HCT116 (cell line): ENCODE data around the gene FKBP5. TPM values are rescaled to one million over a fixed set of nuclear protein-coding genes. Genes with fewer than 3 reads are reported as not detected.

Experiments
- ATAC-seq: fragments of 200-7000 bp; cut with Tn5 transposase; 2 replicates; pipeline ENCODE4 v1.9.1; 2020; ENCODE audit warnings: mild to moderate bottlenecking, moderate library complexity
- BruUV-seq: library from RNA; stranded (reverse); fragments of 400-500 nt; replicated peaks from 2 replicates; lab custom pipeline; 2021; lab: Mats Ljungman, UMichigan
- CTCF ChIA-PET: fragments of 300-600 bp; sonication (Branson Sonifier 250); formaldehyde crosslinking; loops from one replicate; lab custom pipeline; 2021; ENCODE audit warnings: antibody characterized with exemption; lab: Charles Lee
- POLR2A ChIA-PET: fragments of 300-600, 350-600 bp; sonication (Branson Sonifier 250); formaldehyde crosslinking; loops from one replicate; lab custom pipeline; 2021; ENCODE audit warnings: antibody characterized with exemption; lab: Charles Lee
- RAD21 ChIA-PET, 2 experiments: fragments of 300-600 bp; sonication (Branson Sonifier 250); formaldehyde crosslinking; loops; one replicate each; lab custom pipeline; 2023; ENCODE audit warnings: low total read pairs in 2 of 2; ENCODE audit not compliant: uncharacterized antibody in 2 of 2, unreplicated experiment in 2 of 2, low non-redundant PET in 1 of 2; lab: Charles Lee
- DNase-seq: peaks from one replicate; pipeline ENCODE4 v3.0.0-alpha.2; 2010; ENCODE audit warnings: low read depth, low spot score
- H2AFZ ChIP-seq: fragments of 200-600 bp; shearing (Covaris generic), sonication (generic); 2 replicates; pipeline ENCODE4 v1.6.1; 2017; ENCODE audit warnings: low read depth, mixed run types, mixed read lengths, antibody characterized with exemption, low read length; ENCODE audit not compliant: poor library complexity, severe bottlenecking
- H3K27ac ChIP-seq: 2 replicates; pipeline ENCODE4 v1.5.1; 2012; ENCODE audit warnings: low read depth, low read length
- H3K27me3 ChIP-seq: fragments of 200-600 bp; sonication (generic); 2 replicates; pipeline ENCODE4 v1.6.1; 2016; ENCODE audit warnings: mixed run types, low read length, mixed read lengths; ENCODE audit not compliant: insufficient read depth
- H3K36me3 ChIP-seq, 2 experiments: fragments of 200-500 bp in 1 of 2; fragments of 200-600 bp in 1 of 2; sonication (Bioruptor generic) in 1 of 2; sonication (generic) in 1 of 2; 2 replicates each; pipeline versions ENCODE4 v1.5.1 to v1.6.1; 2014 to 2016; ENCODE audit warnings: low read length in 2 of 2, inconsistent platforms in 1 of 2, mixed read lengths in 1 of 2, mixed run types in 1 of 2; ENCODE audit not compliant: insufficient read depth in 2 of 2, control insufficient read depth in 1 of 2
- H3K4me1 ChIP-seq, 2 experiments: fragments of 200-600 bp in 1 of 2; sonication (generic) in 1 of 2; 2 replicates each; pipeline versions ENCODE4 v1.5.1 to v1.6.1; 2012 to 2017; ENCODE audit warnings: low read length in 2 of 2, inconsistent platforms in 1 of 2, mild to moderate bottlenecking in 1 of 2, mixed read lengths in 1 of 2, mixed run types in 1 of 2, moderate library complexity in 1 of 2; ENCODE audit not compliant: insufficient read depth in 2 of 2, control insufficient read depth in 1 of 2
- H3K4me2 ChIP-seq: fragments of 200-600 bp; sonication (generic); 2 replicates; pipeline ENCODE4 v1.6.1; 2017; ENCODE audit warnings: mixed run types, low read length, mixed read lengths
- H3K4me3 ChIP-seq, 2 experiments: fragments of 200-600 bp in 1 of 2; sonication (generic) in 1 of 2; replicated peaks in 1 of 2; 2 replicates each; pipeline ENCODE4 v1.5.1; 2011 to 2016; ENCODE audit warnings: low read length in 2 of 2, control low read depth in 1 of 2, low read depth in 1 of 2, mild to moderate bottlenecking in 1 of 2, mixed read lengths in 1 of 2, mixed run types in 1 of 2
- H3K79me2 ChIP-seq: fragments of 200-600 bp; sonication (generic); 2 replicates; pipeline ENCODE4 v1.6.1; 2017; ENCODE audit warnings: mild to moderate bottlenecking, mixed run types, low read length, moderate library complexity, mixed read lengths; ENCODE audit not compliant: insufficient read depth
- H3K9ac ChIP-seq: fragments of 200-600 bp; sonication (generic); 2 replicates; pipeline ENCODE4 v1.6.1; 2016; ENCODE audit warnings: low read length, mixed read lengths
- H3K9me2 ChIP-seq: fragments of 200-600 bp; sonication (generic), shearing (Covaris generic); 2 replicates; pipeline ENCODE4 v1.6.1; 2017; ENCODE audit warnings: mixed run types, mild to moderate bottlenecking, moderate library complexity; ENCODE audit not compliant: insufficient read depth
- H3K9me3 ChIP-seq, 2 experiments: fragments of 200-500 bp in 1 of 2; fragments of 200-600 bp in 1 of 2; sonication (Bioruptor generic) in 1 of 2; sonication (generic) in 1 of 2; 2 replicates each; pipeline ENCODE4 v1.6.1; 2014 to 2017; ENCODE audit warnings: low read length in 2 of 2, mixed read lengths in 2 of 2, inconsistent platforms in 1 of 2, low read depth in 1 of 2, mild to moderate bottlenecking in 1 of 2, mixed run types in 1 of 2, moderate library complexity in 1 of 2; ENCODE audit not compliant: control insufficient read depth in 1 of 2, insufficient read depth in 1 of 2
- H4K20me1 ChIP-seq: fragments of 200-600 bp; sonication (generic), shearing (Covaris generic); 2 replicates; pipeline ENCODE4 v1.6.1; 2017; ENCODE audit warnings: mixed run types, mild to moderate bottlenecking, moderate library complexity; ENCODE audit not compliant: insufficient read depth
- EGR1 ChIP-seq: IDR thresholded peaks from 2 replicates; pipeline ENCODE4 v1.6.1; 2012; ENCODE audit warnings: low read depth
- EZH2 ChIP-seq: fragments of 200-600 bp; sonication (generic); IDR thresholded peaks from 2 replicates; pipeline ENCODE4 v1.6.1; 2017; ENCODE audit warnings: antibody characterized with exemption, mixed run types
- EZH2phosphoT487 ChIP-seq: fragments of 200-600 bp; IDR thresholded peaks from 2 replicates; pipeline ENCODE4 v1.6.1; 2018; ENCODE audit warnings: antibody characterized with exemption, borderline replicate concordance
- JUND ChIP-seq: IDR thresholded peaks from 2 replicates; pipeline ENCODE4 v1.6.1; 2012
- RAD21 ChIP-seq: IDR thresholded peaks from 2 replicates; pipeline ENCODE4 v1.6.1; 2012; ENCODE audit warnings: low read depth, mild to moderate bottlenecking
- SIN3A ChIP-seq: IDR thresholded peaks from 2 replicates; pipeline ENCODE4 v1.6.1; 2012; ENCODE audit warnings: low read depth
- SRF ChIP-seq: IDR thresholded peaks from 2 replicates; pipeline ENCODE4 v1.6.1; 2012; ENCODE audit warnings: low read depth
- TCF7L2 ChIP-seq: IDR thresholded peaks from 2 replicates; pipeline ENCODE4 v1.7.0; 2011; ENCODE audit warnings: borderline replicate concordance, inconsistent platforms; ENCODE audit not compliant: insufficient read depth, insufficient read length; ENCODE audit errors: extremely low read depth
- YY1 ChIP-seq: IDR thresholded peaks from 2 replicates; pipeline ENCODE4 v1.6.1; 2011; ENCODE audit warnings: low read length, low read depth, moderate library complexity, mild to moderate bottlenecking; ENCODE audit not compliant: insufficient replicate concordance; ENCODE audit errors: extremely low read depth
- ZNF274 ChIP-seq: fragments of 200-500 bp; sonication (Bioruptor generic); IDR thresholded peaks from 2 replicates; pipeline ENCODE4 v1.6.1; 2014; ENCODE audit warnings: mild to moderate bottlenecking, low read depth, low read length, inconsistent platforms
- intact Hi-C: fragments of 100-400 bp; cut with micrococcal nuclease; formaldehyde crosslinking; loops from 2 replicates; pipeline ENCODE4 v1.10.0; 2022
- total RNA-seq: library from RNA; stranded (reverse); gene quantifications from one replicate; pipeline ENCODE4 v1.2.1, GENCODE V29; 2021; ENCODE audit not compliant: unreplicated experiment
- TF ChIP-seq, protein P1 (sequence below): IDR thresholded peaks from 2 replicates; pipeline ENCODE4 v1.6.1; 2011; ENCODE audit warnings: mild to moderate bottlenecking, low read length, moderate library complexity; ENCODE audit not compliant: insufficient replicate concordance; ENCODE audit errors: extremely low read depth
- TF ChIP-seq, protein P2 (sequence below): IDR thresholded peaks from 2 replicates; pipeline ENCODE4 v1.6.1; 2012

Gene FKBP5
- total RNA-seq, 1 experiment from 2014 or later = 50.3 TPM

DNA sequence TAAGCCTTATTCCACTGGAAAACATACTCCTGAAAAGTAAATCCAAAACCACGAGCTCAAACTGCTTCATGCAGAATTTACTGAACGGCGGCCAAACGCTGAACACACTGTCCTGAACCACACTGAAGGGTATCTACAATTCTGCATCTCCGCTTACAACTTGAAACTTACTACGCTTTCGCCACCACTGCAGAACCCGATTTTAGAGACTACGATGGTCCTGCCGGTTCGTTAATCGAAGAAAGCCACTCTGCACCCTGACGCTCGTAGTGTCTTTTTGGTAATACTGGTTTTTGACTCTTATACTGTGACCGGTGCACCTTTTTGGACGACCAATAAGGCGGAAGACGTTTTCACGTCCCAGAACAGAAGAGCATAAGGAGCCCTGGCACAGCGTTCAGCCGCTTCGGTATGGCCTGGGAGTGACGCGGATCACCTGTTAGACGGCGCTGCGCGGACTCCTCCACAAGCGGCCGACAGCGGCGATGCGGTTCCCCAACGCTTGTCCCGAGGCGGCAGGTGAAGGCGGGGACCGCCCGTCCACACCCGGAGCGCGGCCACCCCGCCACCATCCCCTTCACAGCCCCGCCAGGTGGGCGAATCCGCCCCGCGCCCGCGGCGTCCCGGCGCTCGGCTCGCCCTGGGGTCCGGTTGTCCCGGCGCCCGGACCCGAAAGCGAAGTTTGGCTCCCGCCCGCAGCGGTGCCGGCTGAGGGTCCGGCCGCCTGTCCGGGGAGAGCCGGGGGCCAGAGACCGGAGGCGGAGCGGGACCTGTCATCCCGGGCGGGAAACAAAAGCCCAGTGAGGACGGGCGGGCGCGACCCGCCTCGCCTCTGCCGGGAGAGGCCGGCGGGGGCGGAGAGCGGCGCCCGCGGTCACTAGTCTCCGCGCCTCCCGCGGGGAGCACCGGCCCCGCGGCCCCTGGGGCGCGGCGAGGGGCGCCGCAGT is 784 bp downstream of the FKBP5 start:
- Histone ChIP-seq H2AFZ (no peak overlapping the region), H3K9me2 (no peaks in the 10 kb centered on the region), H3K27ac (peak overlapping the region; percentile 90), H4K20me1 (0 out of 2 replicates have a peak, but pooled peaks cover 10% of the 10 kb centered on the region), H3K9me3 (no peaks in the 10 kb centered on the region), H3K4me1 (peaks cover 12 to 14% of the 10 kb centered on the region in 2 experiments; a peak in 3 of 4 replicates), H3K36me3 (no peaks in the 10 kb centered on the region)
- ATAC-seq (peak; percentile 52), DNase-seq (peak; percentile 18)
- BruUV-seq = no TSS peak
- POLR2A ChIA-PET = no interaction called here
- CTCF ChIA-PET = no interaction called here
- intact Hi-C loops = loop anchor here (2.0 kb wide), 1 partner anchor 45 kb away; no protein-coding TSS in a partner anchor
- TF ChIP-seq EGR1 (peak; percentile 39; the same call in 1 of the 2 replicates), TCF7L2 (no peak)
- TF ChIP-seq, all 23 proteins: peak for 1
- H3K79me2 ChIP-seq = peaks cover 54% of the 10 kb centered on the region
- peak overlapping the region; percentile 88 for H3K4me2 ChIP-seq
- no peaks in the 10 kb centered on the region for H3K27me3 ChIP-seq
- RAD21 ChIA-PET = no interaction called here
- peak overlapping the region; percentile 82 for H3K9ac ChIP-seq
- H3K4me3 ChIP-seq = peak overlapping the region; percentile 76 to 87

DNA sequence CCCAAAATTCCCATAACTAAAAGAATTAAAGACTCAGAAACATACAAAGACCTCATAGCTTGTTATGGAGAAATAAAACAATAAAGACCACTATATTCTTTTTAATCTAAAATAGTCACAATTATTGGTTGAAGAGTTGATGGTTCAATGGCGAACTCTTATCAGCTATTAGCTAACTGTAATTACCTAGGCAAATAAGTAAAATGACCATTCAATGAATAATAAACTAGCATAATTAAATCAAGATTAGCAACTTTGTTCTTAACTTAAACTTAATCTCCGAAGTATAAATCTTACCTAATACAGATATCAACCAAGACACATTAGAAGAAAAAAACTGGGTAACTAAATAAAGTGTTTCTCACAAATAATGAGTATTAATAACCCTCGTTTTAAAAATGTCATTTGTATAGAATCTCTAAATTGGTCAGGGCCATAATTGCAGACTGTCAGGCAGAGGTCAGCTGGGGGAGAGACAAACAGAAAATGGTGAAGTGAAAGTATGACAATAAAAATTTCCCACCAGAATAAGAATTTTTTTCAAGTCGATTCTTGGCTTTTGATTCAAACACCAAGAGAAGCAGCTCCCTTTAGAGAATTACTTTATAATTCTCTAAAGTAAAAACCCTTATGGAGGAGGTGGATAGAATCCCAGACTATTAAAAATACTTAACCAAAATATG is 1.7 kb downstream of the FKBP5 start:
- Histone ChIP-seq H2AFZ (no peak overlapping the region), H3K9me3 (no peaks in the 10 kb centered on the region), H3K9ac (peak overlapping the region; percentile 82), H3K27ac (peak overlapping the region; percentile 90; the same call in 1 of the 2 replicates), H3K79me2 (peaks cover 61% of the 10 kb centered on the region), H3K4me3 (peak overlapping the region; percentile 76 to 87), H3K27me3 (no peaks in the 10 kb centered on the region), H4K20me1 (0 out of 2 replicates have a peak, but pooled peaks cover 10% of the 10 kb centered on the region), H3K9me2 (no peaks in the 10 kb centered on the region), H3K4me1 (peaks cover 12 to 14% of the 10 kb centered on the region in 2 experiments; a peak in 3 of 4 replicates), H3K36me3 (no peaks in the 10 kb centered on the region), H3K4me2 (peak overlapping the region; percentile 88)
- CTCF ChIA-PET = interaction anchor here (1.0 kb wide), 1 partner anchor 134 kb away, joined by 3 read pairs; no protein-coding TSS in a partner anchor
- ATAC-seq (no peak), DNase-seq (no peak)
- POLR2A ChIA-PET = no interaction called here
- RAD21 ChIA-PET = interaction anchor here in 1 of 2 experiments (0.6 kb wide), 1 partner anchor 49 kb away, joined by 3 read pairs; no protein-coding TSS in a partner anchor
- intact Hi-C loops = no loop called here
- TSS peak; percentile 67 for BruUV-seq
- TF ChIP-seq SIN3A (no peak), YY1 (no peak), EZH2 (no peak), EZH2phosphoT487 (no peak), RAD21 (no peak), ZNF274 (no peak), JUND (no peak), SRF (no peak)
- TF ChIP-seq, protein P1, sequence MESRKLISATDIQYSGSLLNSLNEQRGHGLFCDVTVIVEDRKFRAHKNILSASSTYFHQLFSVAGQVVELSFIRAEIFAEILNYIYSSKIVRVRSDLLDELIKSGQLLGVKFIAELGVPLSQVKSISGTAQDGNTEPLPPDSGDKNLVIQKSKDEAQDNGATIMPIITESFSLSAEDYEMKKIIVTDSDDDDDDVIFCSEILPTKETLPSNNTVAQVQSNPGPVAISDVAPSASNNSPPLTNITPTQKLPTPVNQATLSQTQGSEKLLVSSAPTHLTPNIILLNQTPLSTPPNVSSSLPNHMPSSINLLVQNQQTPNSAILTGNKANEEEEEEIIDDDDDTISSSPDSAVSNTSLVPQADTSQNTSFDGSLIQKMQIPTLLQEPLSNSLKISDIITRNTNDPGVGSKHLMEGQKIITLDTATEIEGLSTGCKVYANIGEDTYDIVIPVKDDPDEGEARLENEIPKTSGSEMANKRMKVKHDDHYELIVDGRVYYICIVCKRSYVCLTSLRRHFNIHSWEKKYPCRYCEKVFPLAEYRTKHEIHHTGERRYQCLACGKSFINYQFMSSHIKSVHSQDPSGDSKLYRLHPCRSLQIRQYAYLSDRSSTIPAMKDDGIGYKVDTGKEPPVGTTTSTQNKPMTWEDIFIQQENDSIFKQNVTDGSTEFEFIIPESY = no peak
- TF ChIP-seq, protein P2, sequence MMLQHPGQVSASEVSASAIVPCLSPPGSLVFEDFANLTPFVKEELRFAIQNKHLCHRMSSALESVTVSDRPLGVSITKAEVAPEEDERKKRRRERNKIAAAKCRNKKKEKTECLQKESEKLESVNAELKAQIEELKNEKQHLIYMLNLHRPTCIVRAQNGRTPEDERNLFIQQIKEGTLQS = no peak
